HG02885 (cell line): Measurements from ENCODE around the gene GNAQ.

Experiments used
- ATAC-seq: cut with Tn5 transposase; IDR thresholded peaks from one replicate; pipeline ENCODE4 v1.9.1; 2021; ENCODE audit warnings: mild to moderate bottlenecking; ENCODE audit not compliant: unreplicated experiment, poor library complexity

GNAQ gene

DNA sequence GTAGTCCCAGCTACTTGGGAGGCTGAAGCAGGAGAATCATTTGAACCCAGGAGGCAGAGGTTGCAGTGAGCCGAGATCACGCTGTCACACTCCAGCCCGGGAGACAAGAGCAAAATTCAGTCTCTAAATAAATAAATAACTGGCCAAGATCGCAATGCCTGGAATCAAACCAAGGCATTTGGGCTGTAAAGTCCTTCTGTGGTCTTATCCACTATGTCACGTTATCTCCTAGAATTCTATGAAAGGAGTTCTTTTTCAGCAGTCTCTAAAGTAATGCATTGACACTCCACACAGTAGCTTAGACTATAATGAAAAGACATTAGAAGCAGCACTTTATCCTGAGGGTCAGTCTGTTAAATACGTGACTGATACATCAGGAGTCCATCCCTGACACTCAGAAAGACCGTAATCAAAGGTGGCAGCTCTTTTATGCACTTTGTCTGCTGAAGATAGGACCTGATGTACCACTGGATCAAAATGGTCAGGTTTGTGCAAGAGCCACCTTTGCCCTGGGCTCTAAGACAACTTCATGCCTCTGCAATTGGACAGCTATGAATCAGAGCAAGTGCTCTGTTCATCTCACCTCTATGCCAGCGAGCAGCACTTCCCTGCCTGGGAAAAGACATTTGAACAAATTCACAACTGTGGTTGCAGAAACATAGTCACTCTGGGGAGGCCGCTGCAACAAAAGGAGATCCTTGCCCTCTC is 351.8 kb downstream of the GNAQ start:
- ATAC-seq: no peak

DNA sequence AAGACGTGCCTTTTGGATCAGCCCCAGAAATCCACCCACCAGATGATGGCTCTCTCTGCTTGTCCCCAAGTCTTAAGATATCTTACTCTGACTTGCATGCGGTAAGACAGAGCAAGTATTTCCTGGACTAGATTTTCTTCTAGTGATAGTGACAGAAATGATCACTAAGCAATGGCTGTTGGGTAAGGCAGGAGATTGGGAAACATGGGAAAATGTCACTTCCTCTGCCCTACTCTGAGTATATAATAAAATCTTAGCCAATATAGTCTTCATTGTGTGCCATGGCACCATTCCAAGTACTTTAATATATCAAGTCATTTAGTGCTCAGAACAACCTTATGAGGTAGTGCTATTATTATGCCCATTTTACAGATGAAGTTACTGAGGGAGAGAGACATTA is 352.5 kb downstream of the GNAQ start:
- no peak for ATAC-seq

DNA sequence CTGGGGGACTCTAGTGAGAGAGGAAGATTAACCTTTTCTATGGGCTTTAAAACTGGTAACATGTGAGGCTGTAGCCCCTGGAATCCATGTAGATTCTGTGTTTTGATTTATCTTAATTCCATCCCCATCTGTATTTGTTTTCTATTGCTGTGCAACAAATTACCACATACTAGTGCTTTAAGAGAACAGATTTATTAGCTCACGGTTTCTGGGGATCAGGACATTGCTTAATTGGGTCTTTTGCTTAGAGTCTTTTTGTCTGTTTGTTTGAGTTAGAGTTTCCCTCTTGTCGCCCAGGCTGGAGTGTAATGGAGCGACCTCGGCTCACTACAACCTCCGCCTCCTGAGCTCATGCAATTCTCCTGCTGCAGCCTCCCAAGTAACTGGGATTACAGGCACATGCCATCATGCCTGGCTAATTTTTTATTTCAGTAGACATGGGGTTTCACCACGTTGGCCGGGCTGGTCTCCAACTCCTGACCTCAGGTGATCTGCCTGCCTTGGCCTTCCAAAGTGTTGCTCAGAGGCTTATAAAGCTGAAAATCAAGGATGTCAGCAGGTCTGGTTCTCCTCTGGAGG is 353.6 kb downstream of the GNAQ start:
- no peak for ATAC-seq

DNA sequence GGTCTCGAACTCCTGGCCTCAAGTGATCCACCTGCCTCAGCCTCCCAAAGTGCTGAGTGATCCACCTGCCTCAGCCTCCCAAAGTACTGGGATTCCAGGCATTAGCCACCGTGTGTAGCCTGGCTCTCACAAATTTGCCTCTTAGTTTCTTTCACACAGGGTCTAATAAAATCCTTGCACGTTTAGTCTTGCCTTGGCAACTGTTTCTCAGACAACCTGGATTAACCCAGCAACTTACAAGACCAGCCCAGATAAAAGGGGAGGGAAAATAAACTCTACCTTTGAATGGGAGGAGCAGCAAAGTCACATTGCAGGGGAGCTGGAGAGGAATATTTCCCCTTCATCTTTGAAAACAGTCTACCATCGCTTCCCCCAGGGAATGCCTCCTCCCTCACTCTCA is 354.2 kb downstream of the GNAQ start:
- no peak for ATAC-seq

DNA sequence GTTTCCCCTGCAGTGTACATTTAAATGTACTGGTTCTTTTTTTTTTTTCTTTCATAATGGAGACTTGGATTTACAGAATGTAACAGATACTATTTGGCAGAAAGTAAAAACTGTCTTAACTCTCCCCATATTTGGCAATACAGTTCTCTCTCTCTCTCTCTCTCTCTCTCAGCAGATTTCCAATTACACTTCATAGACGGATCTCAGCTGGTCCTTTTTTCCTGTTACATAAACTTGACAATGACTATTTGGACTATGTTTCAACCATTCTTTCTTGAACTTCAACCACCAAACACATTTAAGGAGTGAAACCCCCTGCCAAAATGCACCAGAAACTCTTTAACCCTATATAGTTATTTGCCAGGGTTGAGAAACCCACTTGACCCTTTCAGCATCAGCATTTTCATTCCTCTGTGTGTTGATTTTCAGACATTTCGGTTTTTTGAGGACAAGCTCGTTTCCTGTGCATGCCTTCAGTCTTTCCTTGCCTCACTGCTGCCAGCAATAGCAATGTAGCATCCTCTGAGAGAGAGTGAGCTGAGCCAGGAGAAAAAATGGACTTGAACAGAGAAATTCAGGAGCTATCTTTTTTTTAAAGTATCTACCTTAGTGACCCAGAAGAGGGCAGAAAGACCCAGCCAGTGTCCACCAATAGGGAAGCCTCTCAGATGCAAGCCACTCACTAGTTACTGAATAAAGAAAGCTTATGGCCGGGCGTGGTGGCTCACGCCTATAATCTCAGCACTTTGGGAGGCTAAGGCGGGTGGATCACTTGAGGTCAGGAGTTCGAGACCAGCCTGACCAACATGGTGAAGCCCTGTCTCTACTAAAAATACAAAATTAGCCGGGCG is 357.4 kb downstream of the GNAQ start:
- ATAC-seq: no peak

DNA sequence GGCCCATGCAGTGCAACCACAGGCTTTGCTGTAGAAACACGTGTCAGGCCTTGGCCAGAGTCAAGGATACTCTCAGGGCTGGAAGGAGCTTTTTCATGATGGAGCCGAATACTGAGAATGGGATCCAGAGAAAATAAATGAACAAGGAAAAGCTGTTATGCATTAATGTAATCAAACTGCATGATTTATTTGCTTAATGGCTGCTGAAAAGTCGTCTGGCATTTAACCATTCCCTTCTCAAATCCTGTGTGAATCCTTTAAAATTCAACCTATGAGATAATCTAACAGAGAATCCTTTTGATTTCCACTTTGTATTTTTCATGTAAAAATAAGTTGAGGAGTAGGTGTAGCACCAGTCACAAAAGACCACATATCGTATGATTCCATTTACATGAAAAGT is 359.4 kb downstream of the GNAQ start:
- no peak for ATAC-seq

DNA sequence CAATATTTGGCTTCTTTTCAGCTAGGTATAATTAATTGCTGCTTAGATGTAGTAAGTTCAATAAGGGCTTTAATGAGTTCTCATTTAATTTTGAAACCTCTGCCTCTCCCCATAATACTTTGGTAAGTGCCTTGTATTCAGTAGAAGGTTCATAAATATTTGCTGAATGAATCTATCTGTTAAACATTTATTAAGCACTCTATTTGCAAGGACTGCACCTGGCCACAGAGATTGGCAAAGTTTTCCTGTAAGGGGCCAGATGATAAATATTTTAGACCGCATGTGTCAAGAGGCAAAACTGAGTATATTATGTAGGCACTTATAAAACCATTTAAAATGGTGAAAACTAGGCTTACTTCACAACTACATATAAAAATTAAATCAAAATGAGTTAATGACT is 364.5 kb downstream of the GNAQ start:
- no peak for ATAC-seq
